ENCODE results near the gene FHDC1.

The FHDC1 gene

GRCh38 chr4:152937336-152938236, 1.5 kb downstream of the FHDC1 start:
- DNase-seq: no peak

GRCh38 chr4:152938237-152938947, 2.3 kb downstream of the FHDC1 start:
- DNase-seq: no peak

GRCh38 chr4:152939621-152940020, 3.5 kb downstream of the FHDC1 start:
- DNase-seq: no peak

GRCh38 chr4:152940461-152940860, 4.3 kb downstream of the FHDC1 start:
- no peak for DNase-seq

GRCh38 chr4:152941411-152941810, 5.3 kb downstream of the FHDC1 start:
- DNase-seq: no peak

- no peak for DNase-seq
These were observed 6.2 kb downstream of the FHDC1 start for GRCh38 chr4:152942346-152942745.

GRCh38 chr4:152943672-152944071, 7.5 kb downstream of the FHDC1 start:
- no peak for DNase-seq

GRCh38 chr4:152944666-152945320, 8.7 kb downstream of the FHDC1 start:
- DNase-seq: no peak

- no peak for DNase-seq
These were observed 9.5 kb downstream of the FHDC1 start for GRCh38 chr4:152945639-152946038.

GRCh38 chr4:152946446-152946845, 10.3 kb downstream of the FHDC1 start:
- no peak for DNase-seq

- DNase-seq: no peak
These were observed 11.2 kb downstream of the FHDC1 start for GRCh38 chr4:152947311-152947710.

GRCh38 chr4:152949930-152950329, 13.8 kb downstream of the FHDC1 start:
- DNase-seq: no peak

GRCh38 chr4:152950402-152951274, 14.5 kb downstream of the FHDC1 start:
- no peak for DNase-seq

GRCh38 chr4:152951348-152951747, 15.2 kb downstream of the FHDC1 start:
- DNase-seq: no peak

- no peak for DNase-seq
These were observed 17.4 kb downstream of the FHDC1 start for GRCh38 chr4:152953514-152953913.

GRCh38 chr4:152954741-152955140, 18.6 kb downstream of the FHDC1 start:
- no peak for DNase-seq

GRCh38 chr4:152956147-152956546, 20.0 kb downstream of the FHDC1 start:
- no peak for DNase-seq

GRCh38 chr4:152956650-152957436, 20.7 kb downstream of the FHDC1 start:
- no peak for DNase-seq

- DNase-seq: no peak
These were observed 21.5 kb downstream of the FHDC1 start for GRCh38 chr4:152957437-152958171.

GRCh38 chr4:152959080-152959479, 23.0 kb downstream of the FHDC1 start:
- DNase-seq: no peak

- DNase-seq: no peak
These were observed 24.0 kb downstream of the FHDC1 start for GRCh38 chr4:152960082-152960481.

Measured in effector CD8-positive, alpha-beta T cell (primary cell).